CD4-positive, alpha-beta T cell treated with Interleukin-6 for 4 hours (primary cell): ENCODE data around the gene RANBP17.

Experiments
- DNase-seq: peaks from one replicate; pipeline ENCODE4 v3.0.0-alpha.2; 2020; ENCODE audit warnings: mixed read lengths

Gene RANBP17

GRCh38 chr5:171323007-171323406, 461.2 kb downstream of the RANBP17 start:
- DNase-seq, result no peak

GRCh38 chr5:171323806-171324632, 462.2 kb downstream of the RANBP17 start:
- no peak for DNase-seq

DNA sequence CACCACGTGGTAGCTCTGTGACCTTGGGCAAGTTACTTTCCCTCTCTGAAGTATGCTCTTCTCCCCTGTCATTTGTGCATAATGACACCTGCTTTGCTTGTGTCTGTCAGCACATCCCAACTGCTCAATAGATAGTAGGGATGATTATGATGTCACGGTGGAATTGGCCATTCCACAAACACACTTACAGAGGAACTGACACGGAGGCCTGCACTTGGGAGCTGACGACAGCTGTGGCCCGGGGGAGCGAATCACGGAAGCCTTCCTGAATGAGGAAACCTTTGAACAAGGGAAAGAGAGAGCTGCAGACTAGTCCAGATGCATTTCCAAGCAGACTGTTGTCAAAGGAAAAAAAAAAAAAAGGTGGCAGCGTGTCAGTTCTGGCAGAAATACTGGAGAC, 468.2 kb downstream of the RANBP17 start:
- DNase-seq, result no peak

- no peak for DNase-seq
Observed at GRCh38 chr5:171335616-171336015, 473.8 kb downstream of the RANBP17 start.

- DNase-seq, result no peak
Observed at GRCh38 chr5:171336521-171337209, 474.8 kb downstream of the RANBP17 start.

GRCh38 chr5:171337210-171337569, 475.4 kb downstream of the RANBP17 start:
- DNase-seq, result no peak

- DNase-seq, result no peak
Observed at GRCh38 chr5:171340042-171340441, 478.2 kb downstream of the RANBP17 start.

DNA sequence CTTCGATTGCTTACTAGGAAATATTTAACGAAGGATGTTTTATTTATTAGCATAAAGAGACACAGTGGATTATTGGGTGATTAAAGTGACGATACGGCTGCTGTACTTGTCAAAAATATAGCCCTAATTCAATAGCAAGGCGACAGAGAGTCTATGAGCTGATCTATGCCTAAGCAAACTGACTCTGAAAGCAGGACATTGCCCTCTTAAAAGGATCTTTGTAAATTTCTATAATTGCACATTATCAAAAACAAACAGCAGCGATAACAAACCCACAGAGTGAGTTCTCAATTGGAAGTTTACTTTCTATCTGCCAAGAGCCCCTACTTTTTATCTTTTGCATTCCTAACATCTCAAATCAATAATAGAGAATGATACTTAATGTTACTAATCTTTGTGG, 478.7 kb downstream of the RANBP17 start:
- no peak for DNase-seq

GRCh38 chr5:171342362-171343111, 480.7 kb downstream of the RANBP17 start:
- peak; percentile 29 for DNase-seq

DNA sequence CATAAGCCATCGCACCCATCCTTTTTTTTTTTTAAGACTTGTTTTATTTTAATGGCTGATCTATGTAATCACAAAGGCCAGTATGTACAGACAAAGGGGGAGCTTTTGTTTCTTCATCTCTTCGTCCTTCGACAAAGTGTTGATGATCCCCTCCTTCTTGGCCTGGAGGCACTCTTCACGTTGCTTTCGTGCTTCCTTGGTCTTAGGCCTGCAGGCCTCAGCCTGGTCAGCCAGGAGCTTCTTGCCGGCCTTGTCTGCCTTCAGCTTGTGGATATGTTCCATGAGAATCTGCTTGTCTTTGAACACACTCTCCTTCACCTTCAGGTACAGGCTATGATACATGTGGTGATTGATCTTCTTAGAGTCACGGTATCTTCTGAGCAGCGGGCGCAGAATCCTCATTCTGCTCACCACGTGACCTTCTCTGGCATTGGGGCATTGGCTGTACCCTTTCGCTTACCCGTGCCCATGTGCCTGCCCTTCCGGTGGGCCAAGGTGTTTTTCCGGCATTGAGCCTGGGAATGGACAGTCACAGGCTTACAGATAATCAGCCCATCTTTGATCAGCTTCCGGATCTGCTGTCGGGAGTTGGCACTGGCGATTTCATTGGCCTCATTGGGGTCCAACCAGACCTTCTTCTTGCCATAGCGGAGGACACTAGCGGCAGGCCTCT, 483.3 kb downstream of the RANBP17 start:
- no peak for DNase-seq
